Mesodermal cell (in vitro differentiated cells): ENCODE results near the gene PHF3.

Experiments
- H3K27ac ChIP-seq: 2 replicates; pipeline ENCODE4 v1.7.0; 2013; ENCODE audit warnings: mild to moderate bottlenecking, low read depth, low read length, moderate library complexity; ENCODE audit not compliant: severe bottlenecking
- H3K36me3 ChIP-seq: 2 replicates; pipeline ENCODE4 v1.7.1; 2013; ENCODE audit warnings: mild to moderate bottlenecking, low read length, moderate library complexity; ENCODE audit not compliant: control insufficient read depth, insufficient read depth
- H3K4me1 ChIP-seq: one replicate; pipeline ENCODE4 v1.7.1; 2013; ENCODE audit warnings: mild to moderate bottlenecking, low read length; ENCODE audit not compliant: insufficient read depth, control insufficient read depth, poor library complexity, severe bottlenecking
- H3K4me3 ChIP-seq: 2 replicates; pipeline ENCODE4 v1.7.0; 2013; ENCODE audit warnings: low read length, control low read depth, mild to moderate bottlenecking; ENCODE audit not compliant: insufficient read depth, poor library complexity, severe bottlenecking; ENCODE audit errors: extremely low read depth
- H3K9me3 ChIP-seq: 2 replicates; pipeline ENCODE4 v1.7.1; 2013; ENCODE audit warnings: mild to moderate bottlenecking, low read length, moderate library complexity; ENCODE audit not compliant: control insufficient read depth
- WGBS, 2 experiments: methylation state at CpG; one replicate each; pipeline ENCODE4 v1.1.5; 2013; ENCODE audit warnings: missing lambda C conversion rate in 2 of 2; ENCODE audit not compliant: insufficient coverage in 2 of 2; 5-methylcytosine and 5-hydroxymethylcytosine counted together

Gene PHF3

DNA sequence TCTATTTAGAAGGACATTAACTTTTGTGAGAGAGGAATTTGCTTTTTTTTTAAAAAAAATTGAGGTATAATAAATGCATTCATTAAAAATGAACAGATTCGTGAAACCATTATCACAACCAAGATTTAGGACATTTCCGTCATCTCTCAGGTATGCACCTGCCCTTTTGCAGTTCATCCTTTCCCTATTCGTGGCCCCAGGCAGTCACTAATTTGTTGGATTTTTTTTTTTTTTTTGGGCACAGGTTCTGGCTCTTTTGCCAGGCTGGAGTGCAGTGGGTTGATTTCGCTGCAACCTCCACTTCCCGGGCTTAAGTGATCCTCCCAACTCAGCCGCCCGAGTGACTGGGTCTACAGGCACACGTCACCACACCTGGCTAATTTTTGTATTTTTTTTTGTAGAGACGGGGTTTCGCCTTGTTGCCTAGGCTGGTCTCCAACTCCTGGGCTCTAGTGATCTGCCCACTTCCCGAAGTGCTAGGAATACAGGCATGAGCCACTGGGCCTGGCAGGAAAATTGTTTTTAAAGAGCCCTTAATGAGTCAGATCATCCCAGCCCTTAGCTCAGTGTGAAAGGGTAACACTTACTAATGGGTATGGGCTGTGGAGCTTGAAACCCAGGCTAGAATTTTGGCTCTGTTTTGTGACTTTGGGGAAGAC, 9.2 kb downstream of the PHF3 start:
- no peaks in the 10 kb centered on the region for H3K9me3 ChIP-seq
- H3K36me3 ChIP-seq: peaks cover 6% of the 10 kb centered on the region
- no peak overlapping the region for H3K4me3 ChIP-seq
- H3K27ac ChIP-seq: no peak overlapping the region
- WGBS, 2 experiments: 76 to 82% methylated on average over 4 to 9 of the region's 11 CpGs
- peaks cover 3% of the 10 kb centered on the region for H3K4me1 ChIP-seq

DNA sequence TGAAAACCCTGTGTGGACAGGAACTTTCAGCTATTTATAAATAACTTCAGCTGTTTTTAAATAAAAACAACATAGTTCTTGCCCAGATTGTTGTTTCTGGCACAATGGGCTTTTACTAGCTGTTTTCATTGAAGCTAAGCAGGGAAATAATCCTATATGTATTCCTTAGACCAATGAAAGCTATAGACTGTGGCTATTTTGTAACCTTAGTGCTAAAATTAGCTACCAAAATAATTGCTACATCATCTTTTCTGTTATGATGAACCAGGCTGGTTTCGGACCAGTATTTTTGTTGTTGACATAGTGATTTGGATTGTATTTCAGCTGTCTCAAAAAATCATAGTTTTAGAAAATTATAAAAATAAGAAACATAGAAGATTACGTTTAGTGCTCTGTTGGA, 13.7 kb downstream of the PHF3 start:
- no peak overlapping the region for H3K4me3 ChIP-seq
- WGBS, 2 experiments: no CpG with 5 or more reads among the region's 2 CpGs
- H3K36me3 ChIP-seq: peaks cover 15% of the 10 kb centered on the region
- H3K9me3 ChIP-seq: peaks cover 10% of the 10 kb centered on the region
- H3K27ac ChIP-seq: no peak overlapping the region
- H3K4me1 ChIP-seq: peaks cover 3% of the 10 kb centered on the region

DNA sequence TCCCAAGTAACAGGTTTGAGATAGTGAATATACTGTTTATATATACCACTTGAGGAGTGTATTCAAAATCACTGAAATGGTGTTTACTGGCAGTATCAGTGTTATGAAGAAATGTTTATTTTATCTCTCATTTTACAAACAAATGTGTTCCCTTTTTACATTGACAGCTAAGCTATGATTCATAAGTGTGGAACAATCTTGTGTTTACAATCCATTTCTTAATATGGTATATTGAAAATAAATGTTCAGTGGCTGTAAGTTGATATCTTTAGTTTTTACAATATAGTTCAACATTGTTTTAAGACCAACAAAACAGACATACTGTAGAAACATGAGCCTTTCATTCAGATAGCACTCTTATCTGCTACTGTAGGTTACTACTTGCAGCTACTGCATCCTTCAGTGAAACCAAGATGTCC, 14.3 kb downstream of the PHF3 start:
- H3K9me3 ChIP-seq: peaks cover 10% of the 10 kb centered on the region
- peaks cover 15% of the 10 kb centered on the region for H3K36me3 ChIP-seq
- H3K4me1 ChIP-seq: peaks cover under 1% of the 10 kb centered on the region
- no peak overlapping the region for H3K27ac ChIP-seq
- H3K4me3 ChIP-seq: no peak overlapping the region

DNA sequence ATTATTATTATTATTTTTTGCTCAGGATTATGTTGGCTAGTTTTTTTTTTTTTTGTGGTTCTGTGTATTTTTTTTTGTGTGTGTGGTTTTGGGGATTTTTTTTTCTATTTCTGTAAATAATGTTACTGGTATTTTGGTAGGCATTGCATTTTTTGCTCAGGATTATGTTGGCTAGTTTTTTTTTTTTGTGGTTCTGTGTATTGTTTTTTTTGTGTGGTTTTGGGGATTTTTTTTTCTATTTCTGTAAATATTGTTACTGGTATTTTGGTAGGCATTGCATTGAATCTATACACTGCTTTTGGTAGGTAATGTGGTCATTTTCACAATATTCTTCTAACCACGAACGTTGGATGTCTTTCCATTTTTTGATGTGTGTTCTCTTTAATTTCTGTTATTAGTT, 17.4 kb downstream of the PHF3 start:
- H3K9me3 ChIP-seq: peaks cover 10% of the 10 kb centered on the region
- H3K36me3 ChIP-seq: peaks cover 10% of the 10 kb centered on the region
- no peak overlapping the region for H3K4me3 ChIP-seq
- no CpG with 5 or more reads among the region's 2 CpGs for WGBS, 2 experiments
- no peak overlapping the region for H3K27ac ChIP-seq
- H3K4me1 ChIP-seq: no peaks in the 10 kb centered on the region

DNA sequence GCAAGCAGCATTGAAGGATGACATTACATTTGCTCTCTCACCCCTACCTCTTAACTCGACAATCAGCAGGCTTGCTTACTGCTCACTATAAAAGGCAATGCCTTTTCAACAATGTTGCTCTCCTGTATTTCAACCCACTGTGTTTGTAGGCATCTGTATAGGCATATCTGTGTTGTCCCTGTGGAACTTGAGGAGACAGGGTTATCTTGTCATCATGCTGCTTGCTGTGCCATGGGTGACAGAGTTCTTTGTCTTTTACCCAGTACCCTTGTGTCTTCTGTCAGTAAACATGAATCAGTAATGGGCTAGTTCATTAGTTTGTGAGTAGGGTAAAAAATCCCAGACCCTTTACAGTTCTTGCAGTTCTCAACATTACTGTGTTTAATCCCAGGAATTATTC, 25.2 kb downstream of the PHF3 start:
- H3K27ac ChIP-seq: no peak overlapping the region
- 67 to 80% methylated on average over 1 of the region's 1 CpG for WGBS, 2 experiments
- H3K4me3 ChIP-seq: no peak overlapping the region
- no peaks in the 10 kb centered on the region for H3K36me3 ChIP-seq
- peaks cover 4% of the 10 kb centered on the region for H3K4me1 ChIP-seq
- H3K9me3 ChIP-seq: no peaks in the 10 kb centered on the region

DNA sequence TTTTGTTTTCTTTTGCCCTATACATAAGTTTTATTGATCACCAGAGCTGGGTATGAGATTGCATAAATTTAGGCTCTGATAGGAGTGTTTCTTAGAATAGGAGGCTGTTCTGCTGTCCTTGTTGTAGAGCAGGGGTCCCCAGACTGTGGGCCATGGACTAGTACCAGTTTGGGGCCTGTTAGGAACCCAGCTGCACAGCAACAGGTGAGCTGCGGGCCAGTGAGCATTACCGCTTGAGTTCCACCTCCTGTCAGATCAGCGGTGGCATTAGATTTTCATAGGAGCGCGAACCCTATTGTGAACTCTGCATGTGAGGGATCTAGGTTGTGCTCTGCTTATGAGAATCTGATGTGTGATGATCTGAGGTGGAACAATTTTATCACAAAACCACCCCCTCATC, 26.2 kb downstream of the PHF3 start:
- no peaks in the 10 kb centered on the region for H3K9me3 ChIP-seq
- H3K36me3 ChIP-seq: no peaks in the 10 kb centered on the region
- H3K27ac ChIP-seq: no peak overlapping the region
- peaks cover 4% of the 10 kb centered on the region for H3K4me1 ChIP-seq
- WGBS, 2 experiments: 90 to 98% methylated on average over 3 of the region's 5 CpGs
- no peak overlapping the region for H3K4me3 ChIP-seq

DNA sequence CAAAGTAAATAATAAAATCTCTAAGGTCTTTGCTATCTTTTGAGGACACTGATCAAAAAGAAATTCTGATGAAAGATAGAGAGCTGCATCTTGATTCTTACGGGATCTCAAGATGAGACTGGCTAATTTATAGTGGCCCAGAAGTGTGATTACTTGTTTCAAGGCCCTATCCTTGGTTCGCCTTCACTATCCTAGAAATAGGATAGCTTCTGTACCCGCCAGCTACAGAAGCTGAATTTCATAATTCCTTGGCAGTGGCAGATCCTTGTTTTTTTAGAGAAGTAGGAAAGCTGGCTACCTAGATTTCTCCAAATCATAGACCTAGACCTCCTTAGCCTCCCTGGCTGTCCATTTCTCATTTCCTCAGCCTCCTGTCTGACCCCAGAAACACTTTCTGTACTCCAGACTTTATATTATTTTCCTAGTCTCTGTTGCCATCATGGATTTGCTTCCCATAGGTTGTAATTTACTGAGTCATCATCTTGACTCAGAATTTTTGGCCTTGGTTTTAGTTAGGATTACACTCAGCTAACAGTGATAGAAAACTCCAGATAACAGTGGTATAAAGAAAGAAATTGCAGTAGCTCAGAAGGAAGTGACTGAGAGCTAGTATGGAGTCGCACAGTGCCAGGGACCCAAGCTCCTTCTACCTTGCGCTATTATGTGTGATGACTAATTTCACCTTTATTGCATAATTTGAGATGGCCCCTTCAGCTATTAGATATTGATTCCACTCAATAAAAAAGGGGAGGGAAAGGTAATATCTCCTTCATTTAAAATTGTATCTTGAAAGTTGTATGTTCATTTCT, 27.7 kb downstream of the PHF3 start:
- Histone ChIP-seq H3K27ac (no peak overlapping the region), H3K36me3 (no peaks in the 10 kb centered on the region)

DNA sequence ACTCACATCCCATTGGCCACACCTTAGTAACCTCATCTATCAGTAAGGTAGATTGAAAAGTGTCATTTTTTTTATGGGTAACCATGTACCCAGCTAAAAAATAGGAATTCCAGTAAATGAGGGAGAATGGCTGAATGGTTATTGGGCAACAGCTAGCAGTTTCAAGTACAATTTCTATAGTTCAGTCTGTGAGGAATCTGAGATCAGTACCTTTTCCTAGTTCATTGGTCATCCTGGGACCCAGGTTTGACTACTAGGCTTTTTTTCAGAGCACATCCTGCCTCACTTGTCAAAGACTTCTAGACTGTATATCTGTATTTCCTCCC, 28.3 kb downstream of the PHF3 start:
- Histone ChIP-seq H3K36me3 (no peaks in the 10 kb centered on the region), H3K27ac (no peak overlapping the region), H3K4me1 (peaks cover 4% of the 10 kb centered on the region), H3K4me3 (no peak overlapping the region), H3K9me3 (no peaks in the 10 kb centered on the region)

More for the DNA sequence above, 27.7 kb downstream of the PHF3 start:
- 100% methylated on average over 2 of the region's 5 CpGs; no CpG with 5 or more reads in 1 of the 2 experiments for WGBS, 2 experiments
- Histone ChIP-seq H3K4me1 (peaks cover 4% of the 10 kb centered on the region), H3K4me3 (no peak overlapping the region), H3K9me3 (no peaks in the 10 kb centered on the region)

DNA sequence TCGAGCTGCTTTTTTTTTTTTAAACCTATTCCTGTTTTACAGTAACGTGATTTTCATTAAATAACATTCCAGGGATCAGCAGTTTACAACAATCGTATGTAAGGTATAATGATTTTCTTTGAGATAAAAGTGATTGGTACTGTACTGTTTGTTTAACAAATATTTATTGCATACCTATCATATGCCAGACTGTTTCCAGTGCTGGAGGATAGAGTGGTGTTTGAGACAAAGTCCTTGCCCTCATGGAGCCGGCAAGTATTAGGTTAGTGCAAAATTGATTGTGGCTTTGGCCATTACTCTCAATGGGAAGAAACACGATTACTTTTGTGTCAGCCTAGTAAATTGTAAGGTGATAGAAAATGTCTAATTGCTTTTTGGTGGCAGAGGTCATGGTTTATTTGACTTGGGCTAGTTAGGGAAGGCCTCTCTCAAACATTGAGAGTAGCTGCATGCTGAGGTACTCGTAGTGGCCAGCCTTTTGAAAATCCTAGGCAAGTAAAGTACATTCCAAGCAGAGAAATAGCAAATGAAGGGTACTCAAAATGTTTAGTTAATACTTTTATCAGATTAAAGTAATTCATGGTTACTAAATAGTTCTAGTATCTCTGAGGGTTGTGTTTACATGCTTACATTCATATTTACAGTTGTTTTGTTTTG, 35.6 kb downstream of the PHF3 start:
- H3K4me3 ChIP-seq: no peak overlapping the region
- peaks cover 5% of the 10 kb centered on the region for H3K36me3 ChIP-seq
- H3K9me3 ChIP-seq: no peaks in the 10 kb centered on the region
- H3K4me1 ChIP-seq: no peaks in the 10 kb centered on the region
- 85 to 95% methylated on average over 2 of the region's 6 CpGs for WGBS, 2 experiments
- no peak overlapping the region for H3K27ac ChIP-seq

DNA sequence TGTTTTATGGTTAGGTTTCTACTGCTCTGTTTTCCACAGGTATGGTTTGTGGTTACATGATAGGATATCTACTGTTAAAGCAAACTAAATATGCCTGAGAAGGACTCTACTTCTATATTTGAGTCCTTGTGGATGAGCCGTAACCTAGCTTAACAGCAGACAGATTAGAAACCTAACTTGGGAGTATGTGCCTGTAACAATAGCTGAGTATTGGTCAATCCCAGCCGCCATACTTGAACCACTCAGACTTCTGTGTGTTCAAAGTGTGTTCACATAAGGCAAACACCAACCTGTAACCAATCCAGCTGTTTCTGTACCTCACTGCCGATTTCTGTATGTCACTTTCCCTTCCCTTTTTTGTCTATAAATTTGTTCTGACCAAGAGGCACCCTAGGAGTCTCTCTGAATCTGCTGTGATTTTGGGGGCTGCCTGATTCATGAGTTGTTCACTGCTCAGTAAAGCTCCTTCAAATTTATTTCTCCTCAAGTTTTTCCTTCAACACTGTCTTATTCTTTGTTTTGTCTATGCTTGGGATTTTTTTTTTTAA, 37.1 kb downstream of the PHF3 start:
- Histone ChIP-seq H3K9me3 (no peaks in the 10 kb centered on the region), H3K4me1 (no peaks in the 10 kb centered on the region), H3K36me3 (peaks cover 5% of the 10 kb centered on the region), H3K4me3 (no peak overlapping the region), H3K27ac (no peak overlapping the region)
- WGBS, 2 experiments: 100% methylated on average over 2 to 3 of the region's 3 CpGs

DNA sequence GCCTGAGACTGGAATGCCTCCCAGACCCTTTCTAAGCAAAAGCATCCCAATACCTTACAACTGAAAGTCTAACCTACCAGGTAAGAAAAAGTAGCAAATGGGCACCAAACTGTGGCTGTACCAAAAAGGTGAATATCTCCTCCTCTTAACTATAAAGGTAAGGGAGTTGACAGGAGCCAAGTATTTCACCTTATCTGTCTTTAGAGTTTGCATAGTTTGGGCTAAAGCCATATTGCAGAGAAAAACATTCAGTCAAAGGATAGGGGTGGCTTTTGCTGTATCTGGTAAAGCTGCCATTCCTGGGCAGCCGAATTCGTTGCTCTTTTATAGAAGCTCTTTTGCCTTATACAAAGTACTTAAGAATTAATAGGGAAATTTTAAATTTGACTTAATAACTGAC, 38.1 kb downstream of the PHF3 start:
- Histone ChIP-seq H3K27ac (no peak overlapping the region), H3K36me3 (peaks cover 5% of the 10 kb centered on the region), H3K4me1 (no peaks in the 10 kb centered on the region), H3K4me3 (no peak overlapping the region), H3K9me3 (no peaks in the 10 kb centered on the region)
- WGBS, 2 experiments: no CpG with 5 or more reads among the region's 2 CpGs
